Stimulated activated CD4-positive, alpha-beta T cell treated with anti-CD3 and anti-CD28 coated beads, Interleukin-2, amount 100 ng/mL, for 4 hours (primary cell): Measurements from ENCODE around the gene RNF126.
"Not testable (repeated sequence)": the region's sequence is repeated elsewhere in the genome, so short reads cannot be mapped to it uniquely, and the experiment has no call there.

Experiments used
- DNase-seq: peaks from one replicate; pipeline ENCODE4 v3.0.0-alpha.2; 2020; ENCODE audit warnings: low read depth

The RNF126 gene

DNA sequence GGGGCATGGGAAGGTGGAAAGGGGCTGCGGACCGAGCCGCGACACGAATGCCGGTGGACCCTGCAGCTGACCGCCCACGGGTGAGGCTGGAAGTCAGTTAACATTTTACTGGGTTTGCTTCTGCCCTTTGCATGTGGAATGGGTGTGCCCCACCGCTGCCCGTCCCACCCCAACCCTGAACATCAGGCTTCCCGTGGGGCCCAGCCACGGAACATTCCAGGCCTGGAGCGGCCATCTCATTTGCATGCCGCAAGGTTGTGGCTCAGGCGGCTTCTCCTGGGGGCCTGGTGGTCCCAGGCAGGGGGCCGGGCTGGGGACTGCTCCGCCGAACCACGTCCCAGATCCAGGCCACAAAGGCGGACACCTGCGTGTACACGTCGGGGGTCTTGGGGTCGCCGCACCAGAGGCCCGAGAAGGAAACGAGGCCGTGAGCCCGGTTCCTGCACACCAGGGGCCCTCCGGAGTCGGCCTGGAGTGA lies 22.5 kb upstream of the RNF126 start:
- DNase-seq: no peak

DNA sequence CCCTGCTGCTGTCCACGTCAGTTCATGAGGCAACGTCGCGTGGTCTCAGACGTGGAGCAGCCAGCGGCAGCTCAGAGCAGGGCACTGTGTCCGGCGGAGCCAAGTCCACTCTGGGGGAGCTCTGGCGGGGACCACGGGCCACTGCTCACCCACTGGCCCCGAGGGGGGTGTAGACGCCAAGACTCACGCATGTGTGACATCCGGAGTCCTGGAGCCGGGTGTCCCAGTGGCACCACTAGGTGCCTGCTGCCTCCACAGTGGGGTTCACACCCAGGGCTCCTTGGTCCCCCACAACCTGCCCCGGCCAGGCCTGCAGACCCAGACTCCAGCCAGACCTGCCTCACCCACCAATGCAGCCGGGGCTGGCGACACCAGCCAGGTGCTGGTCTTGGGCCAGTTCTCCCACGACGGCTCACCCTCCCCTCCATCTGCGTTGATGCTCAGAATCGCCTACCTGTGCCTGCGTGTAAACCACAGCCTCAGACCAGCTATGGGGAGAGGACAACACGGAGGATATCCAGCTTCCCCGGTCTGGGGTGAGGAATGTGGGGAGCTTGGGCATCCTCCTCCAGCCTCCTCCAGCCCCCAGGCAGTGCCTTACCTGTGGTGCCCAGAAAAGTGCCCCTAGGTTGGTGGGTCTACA lies 19.8 kb upstream of the RNF126 start:
- DNase-seq: no peak

DNA sequence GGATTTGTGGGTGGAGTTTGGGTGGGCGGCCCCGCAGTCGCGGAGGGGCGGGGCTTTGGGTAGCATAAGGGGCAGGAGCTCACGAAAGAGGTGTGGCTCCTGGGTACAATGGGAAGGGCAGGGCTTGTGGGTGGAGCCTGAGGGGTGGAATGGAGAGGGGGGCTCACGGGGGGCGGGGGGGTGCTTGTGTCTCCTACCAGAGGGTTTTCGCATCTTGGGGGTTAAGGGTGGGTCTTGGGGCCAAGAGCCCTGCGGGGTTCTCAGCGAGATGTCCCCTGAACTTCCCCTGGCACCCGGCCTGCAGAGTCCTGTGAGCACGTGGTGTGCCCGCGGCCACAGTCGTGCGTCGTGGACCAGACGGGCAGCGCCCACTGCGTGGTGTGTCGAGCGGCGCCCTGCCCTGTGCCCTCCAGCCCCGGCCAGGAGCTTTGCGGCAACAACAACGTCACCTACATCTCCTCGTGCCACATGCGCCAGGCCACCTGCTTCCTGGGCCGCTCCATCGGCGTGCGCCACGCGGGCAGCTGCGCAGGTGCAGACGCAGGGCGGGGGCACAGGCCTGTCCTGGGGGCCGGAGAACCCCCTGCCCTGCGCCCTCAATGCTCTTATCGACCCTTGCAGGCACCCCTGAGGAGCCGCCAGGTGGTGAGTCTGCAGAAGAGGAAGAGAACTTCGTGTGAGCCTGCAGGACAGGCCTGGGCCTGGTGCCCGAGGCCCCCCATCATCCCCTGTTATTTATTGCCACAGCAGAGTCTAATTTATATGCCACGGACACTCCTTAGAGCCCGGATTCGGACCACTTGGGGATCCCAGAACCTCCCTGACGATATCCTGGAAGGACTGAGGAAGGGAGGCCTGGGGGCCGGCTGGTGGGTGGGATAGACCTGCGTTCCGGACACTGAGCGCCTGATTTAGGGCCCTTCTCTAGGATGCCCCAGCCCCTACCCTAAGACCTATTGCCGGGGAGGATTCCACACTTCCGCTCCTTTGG lies 18.3 kb upstream of the RNF126 start:
- DNase-seq: no peak

DNA sequence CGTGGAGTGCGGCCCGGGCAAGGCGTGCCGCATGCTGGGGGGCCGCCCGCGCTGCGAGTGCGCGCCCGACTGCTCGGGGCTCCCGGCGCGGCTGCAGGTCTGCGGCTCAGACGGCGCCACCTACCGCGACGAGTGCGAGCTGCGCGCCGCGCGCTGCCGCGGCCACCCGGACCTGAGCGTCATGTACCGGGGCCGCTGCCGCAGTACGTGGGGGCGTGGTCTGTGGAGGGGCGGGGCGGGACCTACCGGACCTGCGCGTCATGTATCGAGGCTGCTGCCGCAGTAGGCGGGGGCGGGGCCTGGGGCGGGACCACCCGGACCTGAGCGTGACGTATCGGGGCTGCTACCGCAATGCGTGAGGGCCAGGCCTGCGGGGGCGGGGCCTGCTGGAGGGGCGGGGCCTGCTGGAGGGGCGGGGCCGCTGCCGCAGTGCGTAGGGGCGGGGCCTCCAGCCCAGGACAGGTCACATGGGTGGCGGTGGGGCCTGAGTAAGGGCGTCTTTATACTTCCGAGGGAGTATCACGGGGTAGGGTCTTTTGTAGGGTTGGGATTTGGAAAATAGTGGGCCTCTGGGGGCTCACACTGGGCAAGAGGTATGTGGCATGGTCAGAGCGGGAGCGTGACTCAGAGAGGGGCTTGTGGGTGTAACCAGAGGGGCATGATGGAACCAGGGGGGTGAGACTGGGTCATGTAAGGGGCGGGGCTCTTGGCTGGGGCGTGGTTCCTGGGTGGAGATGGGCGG lies 17.4 kb upstream of the RNF126 start:
- DNase-seq: peak; percentile 99

DNA sequence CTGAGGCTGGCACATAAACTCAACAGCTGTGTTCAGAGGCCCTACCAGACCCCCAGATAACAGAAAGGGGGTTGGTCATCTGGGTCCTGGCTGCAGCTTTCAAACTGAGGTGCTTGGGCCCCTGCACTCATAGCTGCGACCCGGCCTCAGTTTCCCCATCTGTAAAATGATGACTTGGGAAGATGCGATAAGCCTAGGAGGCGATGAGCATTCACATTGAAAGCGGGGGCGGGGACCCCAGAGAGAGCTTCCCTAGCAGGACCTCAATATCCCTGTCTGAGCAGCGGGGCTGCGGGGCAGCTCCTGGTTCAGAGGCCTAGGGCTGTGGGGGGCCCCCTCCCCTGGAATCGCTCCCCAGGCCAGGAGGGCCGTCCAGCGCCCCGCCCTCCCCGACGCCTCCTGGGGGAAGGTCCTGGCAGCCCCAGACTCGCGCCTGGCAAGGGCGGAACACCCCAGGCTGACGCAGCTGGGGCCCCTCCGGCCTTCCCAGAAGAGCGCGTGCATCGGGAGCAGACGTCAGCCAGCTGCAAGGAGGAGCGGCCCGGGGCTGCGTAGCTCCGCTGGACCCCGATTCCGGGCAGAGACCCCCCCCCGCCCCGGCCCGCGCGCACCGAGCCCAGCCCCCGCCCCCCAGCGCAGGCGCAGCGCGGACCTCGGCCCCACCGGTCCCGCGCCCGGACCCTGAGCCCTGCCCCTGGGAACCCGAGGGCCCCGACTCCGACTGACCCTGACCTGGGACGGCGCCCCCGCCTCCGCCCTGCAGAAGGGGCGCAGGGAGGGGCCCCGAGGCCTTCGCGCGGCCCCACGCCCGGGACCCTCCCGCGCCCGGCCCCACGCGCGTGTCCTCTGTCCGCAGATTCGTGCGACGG lies 16.6 kb upstream of the RNF126 start:
- no peak for DNase-seq

DNA sequence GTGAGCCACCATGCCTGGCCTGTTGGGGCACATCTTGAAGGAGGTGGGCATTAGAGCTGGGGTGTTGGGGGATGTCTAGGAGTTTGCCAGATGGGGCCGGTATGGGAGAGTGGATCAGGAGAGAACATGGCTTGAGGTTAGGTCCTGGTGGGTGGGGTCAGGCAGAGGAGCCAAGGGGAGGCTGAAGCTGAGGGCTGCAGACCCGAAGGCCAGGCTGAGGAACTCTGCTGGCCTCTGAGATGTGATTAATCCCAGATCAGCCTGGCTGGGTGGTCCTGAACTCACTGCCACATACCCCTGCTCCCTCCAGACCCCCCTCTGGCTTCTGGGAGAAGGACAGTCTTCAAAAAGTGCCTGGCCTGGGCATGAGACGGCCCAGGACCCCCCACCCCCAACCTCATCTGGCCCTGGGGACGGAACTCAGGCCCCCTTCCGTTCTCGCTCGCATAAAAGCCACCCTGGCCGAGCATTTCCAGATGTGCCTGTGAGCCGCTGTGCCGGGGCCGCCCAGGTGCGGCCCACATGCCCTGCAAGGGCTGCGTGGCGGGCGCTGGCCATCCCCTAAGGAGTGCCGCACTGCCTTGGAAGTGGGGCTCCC lies 15.9 kb upstream of the RNF126 start:
- DNase-seq: no peak

DNA sequence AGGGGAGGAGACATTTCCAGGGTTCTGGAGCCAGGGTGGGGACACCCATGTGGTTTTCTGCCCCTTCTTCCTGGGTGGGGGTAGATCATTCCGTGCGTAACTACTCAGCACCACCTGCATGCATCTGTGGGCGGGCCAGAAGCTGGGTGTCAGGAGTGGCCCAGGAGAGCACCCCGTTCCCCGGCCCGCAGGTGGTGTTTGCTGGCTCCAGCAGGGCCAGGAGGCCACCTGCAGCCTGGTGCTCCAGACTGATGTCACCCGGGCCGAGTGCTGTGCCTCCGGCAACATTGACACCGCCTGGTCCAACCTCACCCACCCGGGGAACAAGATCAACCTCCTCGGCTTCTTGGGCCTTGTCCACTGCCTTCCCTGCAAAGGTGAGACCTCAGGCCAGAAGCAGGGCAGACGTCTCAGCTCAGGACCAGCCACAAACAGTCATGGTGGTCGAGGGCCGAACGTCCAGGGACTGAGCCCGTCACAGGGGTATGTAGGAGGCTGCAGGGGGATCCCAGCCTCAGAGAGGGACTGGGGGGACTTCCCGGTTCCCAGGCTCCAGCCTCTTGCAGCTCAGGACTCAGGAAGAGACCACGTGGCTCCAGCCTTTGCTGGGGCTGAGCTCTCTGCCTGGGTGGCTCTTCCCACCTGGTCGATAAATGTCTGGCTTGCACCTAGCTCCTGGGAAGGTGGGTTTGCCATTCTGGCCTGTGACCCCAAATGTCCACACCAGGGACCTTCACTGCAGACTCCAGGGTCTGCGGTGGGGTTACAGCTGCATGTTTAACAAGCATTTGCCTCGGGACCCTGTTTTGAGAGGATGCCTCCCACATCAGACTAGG lies 14.8 kb upstream of the RNF126 start:
- DNase-seq: no peak

DNA sequence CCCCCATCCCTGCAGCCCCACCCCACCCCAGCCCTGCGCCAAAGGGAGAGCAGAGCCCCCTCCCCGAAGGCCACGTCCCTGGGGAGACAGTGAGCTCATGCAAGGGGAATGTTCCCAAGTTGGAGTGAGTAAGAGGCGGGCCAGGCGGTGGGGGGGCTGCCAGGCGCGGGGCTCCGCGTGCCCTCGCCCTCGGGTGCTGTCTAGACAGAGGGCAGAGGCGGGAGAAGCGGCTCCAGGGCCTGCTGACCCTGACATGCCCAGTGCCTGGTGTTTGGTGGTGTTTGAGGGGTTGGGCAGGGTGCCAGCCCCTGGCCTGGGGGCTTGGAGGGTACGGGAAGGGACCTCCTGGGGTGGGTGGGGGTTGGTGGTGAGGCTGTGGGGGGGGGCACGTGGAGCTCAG lies 14.2 kb upstream of the RNF126 start:
- no peak for DNase-seq

DNA sequence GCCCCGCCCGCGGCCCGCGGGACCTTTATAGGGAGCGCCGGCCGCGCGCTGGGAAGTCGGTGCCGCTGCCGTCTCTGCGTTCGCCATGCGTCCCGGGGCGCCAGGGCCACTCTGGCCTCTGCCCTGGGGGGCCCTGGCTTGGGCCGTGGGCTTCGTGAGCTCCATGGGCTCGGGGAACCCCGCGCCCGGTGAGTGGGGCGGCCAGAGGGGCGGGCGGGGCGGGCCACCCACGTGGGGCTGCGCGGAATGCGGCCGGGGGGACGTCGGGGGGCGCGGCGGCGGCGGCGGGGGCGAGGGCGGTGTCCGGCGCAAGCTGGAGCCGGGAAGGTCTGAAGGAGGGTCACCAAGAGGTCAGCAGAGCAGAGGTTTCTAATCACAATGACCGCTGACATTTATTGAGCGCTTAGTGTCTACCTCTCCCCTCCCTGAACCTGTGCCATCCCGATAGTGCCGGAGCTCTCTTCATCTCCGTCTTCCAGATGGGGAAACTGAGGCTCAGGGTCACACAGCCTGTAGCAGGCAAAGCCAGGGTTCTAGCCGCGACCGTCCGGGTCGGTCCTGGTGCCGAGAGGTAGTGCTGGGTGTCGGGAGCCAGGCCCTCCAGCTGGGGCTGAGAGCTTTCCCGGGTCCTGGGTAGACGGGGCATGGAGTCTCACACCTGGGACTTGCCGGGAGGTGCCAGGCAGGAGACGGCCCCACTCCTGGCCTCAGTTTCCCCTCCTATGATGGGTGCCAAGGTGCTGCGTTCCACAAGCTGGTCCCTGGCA lies 13.5 kb upstream of the RNF126 start, which contains the start of gene FSTL3:
TSS of gene FSTL3 (plus strand) at position 54 of the 767 bp plus-strand sequence. CDS start at position 86, 32 bp downstream.
- no peak for DNase-seq

DNA sequence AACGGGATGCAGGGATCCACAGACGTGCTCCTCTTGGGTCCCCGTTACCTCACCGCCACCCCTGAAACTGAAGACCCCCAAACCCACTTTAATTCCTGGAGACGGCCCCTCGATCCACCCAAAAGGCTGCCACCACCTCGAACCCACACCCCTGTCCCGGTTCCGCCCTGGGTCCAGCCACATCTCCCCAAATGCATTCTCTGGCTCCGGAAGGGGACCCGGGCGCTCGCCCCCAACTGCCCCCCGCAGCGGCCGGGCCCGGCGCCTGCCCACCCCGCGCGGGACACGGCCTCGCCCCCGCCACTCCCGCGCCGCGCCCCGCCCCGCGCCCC lies 13.0 kb upstream of the RNF126 start:
- no peak for DNase-seq

DNA sequence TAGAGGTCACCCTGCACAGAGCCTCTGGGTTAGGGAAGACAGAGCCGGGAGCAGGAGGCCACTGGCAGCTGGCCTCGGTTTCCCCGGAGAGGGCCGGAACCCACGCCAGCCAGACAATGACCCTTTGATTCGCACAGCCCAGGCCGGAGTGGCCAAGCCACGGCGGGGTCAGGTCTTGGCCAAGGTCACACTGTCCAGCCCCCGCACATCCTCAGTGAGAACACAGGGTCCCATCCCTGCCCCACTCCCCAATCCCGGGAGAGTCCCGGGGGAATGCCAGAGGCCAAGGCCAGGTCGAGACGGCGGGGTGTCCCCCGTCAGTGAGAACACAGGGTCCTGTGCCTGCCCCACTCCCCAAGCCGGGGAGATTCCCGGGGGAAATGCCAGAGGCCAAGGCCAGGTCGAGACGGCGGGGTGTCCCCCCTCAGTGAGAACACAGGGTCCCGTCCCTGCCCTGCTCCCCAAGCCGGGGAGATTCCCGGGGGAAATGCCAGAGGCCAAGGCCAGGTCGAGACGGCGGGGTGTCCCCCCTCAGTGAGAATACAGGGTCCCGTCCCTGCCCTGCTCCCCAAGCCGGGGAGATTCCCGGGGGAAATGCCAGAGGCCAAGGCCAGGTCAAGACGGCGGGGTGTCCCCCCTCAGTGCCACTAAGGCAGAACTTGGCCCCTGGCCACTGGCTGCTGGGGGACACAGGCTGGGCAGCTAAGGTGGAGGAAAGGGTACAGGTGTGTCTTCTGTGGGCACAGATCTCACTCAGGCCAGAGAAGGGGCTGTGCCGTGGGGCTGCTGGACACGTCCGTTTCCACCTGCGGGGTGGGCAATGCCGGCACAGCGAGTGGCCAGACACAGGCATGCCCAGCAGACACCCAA lies 11.5 kb upstream of the RNF126 start:
- DNase-seq: no peak

DNA sequence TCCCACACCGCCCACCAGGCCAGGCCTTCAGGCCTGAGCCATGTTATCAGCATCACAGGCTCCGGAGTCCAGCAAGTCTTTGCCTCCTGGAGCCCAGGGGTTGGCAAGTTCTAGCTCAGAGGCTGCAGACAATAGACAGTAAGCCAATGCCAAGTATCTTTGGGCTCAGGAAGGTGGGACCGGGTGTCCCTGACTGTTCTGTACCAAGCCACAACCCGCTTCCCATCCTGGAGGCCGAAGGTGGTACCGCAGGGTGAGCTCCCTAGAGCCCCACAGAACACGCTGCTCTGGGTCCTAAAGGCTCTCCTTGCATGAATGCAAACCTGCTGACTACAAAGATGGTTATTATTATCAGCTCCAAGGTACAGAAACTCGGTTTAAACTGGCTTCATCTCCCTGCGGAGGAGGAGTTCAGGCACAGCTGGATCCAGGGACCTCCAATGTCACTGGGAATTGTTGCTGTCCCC lies 7.6 kb upstream of the RNF126 start:
- DNase-seq: no peak

DNA sequence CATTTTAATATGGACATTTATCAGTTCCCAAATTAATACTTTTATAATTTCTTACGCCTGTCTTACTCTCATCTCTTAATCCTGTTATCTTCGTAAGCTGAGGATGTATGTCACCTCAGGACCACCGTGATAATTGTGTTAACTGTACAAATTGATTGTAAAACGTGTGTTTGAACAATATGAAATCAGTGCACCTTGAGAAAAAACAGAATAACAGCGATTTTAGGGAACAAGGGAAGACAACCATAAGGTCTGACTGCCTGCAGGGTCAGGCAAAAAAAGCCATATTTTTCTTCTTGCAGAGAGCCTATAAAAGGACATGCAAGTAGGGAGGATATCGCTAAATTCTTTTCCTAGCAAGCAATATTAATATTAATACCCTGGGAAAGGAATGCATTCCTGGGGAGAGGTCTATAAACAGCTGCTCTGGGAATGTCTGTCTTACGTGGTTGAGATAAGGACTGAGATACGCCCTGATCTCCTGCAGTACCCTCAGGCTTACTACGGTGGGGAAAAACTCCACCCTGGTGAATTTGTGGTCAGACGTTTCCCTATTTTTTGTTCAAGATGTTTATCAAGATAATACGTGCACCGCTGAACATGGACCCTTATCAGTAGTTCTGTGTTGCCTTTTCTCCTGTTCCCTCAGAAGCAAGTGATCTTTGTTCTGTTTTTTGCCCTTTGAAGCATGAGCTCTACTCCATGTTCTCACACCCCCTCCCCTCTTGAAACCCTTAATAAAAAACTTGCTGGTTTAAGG lies 5.8 kb upstream of the RNF126 start:
- DNase-seq: not testable (repeated sequence)

DNA sequence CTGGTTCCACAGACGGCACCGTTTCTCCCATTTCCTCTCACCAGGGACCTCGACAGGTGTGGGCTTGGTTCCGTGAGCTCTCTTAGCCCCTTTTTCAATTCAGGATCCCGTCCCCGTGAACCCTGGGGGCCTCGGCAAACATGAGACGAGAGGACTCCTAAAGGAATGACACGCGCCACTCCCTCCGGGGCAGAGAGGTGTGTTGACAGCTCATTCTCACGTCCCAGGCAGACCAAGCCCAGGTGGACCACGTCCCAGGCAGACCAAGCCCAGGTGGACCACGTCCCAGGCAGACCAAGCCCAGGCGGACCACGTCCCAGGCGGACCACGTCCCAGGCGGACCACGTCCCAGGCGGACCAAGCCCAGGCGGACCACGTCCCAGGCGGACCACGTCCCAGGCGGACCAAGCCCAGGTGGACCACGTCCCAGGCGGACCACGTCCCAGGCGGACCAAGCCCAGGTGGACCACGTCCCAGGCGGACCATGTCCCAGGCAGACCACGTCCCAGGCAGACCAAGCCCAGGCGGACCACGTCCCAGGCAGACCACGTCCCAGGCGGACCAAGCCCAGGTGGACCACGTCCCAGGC lies 4.1 kb upstream of the RNF126 start:
- DNase-seq: not testable (repeated sequence)

DNA sequence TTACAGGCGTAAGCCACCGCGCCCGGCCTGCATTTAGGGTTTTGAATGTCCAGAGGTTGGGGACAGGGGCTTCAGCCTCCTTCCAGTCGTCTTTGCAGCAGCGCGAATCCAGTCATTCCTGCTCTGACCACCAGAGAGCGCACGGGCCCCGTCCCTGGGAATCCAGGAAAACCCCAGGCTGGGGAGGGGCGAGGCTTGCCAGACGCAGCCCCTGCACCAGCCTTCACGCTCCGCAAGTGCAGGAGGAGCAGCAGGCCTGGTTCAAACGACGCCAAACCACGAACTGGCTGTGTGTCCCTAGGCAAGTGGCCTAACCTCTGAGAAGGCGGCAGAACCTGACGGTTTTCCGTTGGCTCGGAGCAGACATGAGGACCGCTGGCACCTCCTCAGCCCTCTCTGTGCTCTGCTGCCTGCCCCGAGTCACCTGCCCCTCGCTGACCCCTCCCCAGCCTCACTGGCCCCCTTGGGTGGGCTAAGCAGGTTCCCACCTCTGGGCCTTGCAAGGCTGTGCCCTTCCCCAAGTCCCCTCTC lies 2.0 kb upstream of the RNF126 start:
- peak; percentile 76 for DNase-seq

DNA sequence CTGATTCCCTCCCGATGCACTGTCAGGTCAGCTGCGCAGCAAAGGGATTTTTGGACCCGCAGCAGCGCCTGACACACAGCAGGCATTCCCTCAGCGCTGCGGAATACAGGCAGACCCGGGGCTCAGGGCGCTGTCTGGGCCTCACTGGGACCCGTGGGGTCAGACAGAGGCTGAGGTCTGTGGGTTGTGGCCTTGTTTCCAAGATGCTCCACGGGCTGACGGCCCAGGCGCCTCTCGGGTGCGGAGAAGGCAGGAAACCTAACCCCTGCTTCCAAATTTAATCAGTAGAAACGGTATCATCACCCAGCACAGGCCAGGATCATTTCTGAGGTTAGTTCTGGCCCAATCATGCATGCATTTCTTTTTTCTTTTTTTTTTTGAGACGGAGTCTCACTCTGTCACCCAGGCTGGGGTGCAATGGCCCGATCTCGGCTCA lies 686 bp upstream of the RNF126 start:
- no peak for DNase-seq
